HL-60/S4 (cell line): Measurements from ENCODE around the gene PGM5.

Experiments
- in situ Hi-C: fragments of 300-500 bp; cut with MboI; formaldehyde crosslinking; loops from 2 replicates; pipeline ENCODE4 v1.14.3; 2022; ENCODE audit warnings: low sequenced_read_pairs

The PGM5 gene

GRCh38 chr9:68431307-68431706 lies 74.9 kb downstream of the PGM5 start:
- in situ Hi-C loops, result no loop called here

DNA sequence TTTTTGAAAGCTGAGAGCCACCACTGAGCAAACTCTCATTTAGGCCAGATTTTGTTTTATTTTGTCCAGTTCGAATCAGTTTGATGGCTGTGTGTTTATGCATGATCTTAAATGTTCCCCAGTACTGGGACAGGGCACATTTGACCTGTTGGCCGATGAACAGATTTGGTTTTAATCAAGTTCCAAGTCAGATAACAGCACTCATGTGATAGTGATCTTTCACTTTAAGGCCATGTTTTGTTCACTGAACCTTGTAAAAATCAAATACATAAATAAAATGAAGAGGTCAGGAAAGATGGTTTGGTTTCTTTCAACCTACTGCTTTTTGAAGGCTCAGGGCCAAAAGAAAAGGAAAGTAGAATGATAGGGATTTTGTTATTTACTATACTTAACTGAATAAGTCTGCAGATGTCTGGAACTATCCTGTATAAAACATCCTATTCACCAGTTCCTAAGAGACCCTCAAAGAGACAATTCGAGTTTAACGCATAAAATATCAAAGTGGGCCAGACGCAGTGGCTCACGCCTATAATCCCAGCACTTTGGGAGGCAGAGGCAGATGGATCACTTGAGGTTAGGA lies 77.2 kb downstream of the PGM5 start:
- in situ Hi-C loops, result no loop called here

DNA sequence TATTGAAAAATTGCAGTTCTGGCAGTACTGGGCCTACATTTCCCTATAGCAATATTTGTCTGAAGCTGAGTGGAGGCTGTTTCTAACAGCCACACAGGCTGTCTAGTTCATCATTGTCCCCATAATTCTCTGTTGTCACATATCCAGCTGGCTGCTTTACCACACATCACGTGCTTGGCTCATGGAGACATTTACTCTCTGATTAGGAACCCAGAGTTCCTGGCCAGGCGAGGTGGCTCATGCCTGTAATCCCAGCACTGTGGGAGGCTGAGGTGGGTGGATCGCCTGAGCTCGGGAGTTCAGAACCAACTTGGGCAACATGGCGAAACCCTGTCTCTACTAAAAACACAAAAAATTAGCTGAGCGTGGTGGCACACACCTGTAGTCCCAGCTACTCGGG lies 81.4 kb downstream of the PGM5 start:
- in situ Hi-C loops, result no loop called here

DNA sequence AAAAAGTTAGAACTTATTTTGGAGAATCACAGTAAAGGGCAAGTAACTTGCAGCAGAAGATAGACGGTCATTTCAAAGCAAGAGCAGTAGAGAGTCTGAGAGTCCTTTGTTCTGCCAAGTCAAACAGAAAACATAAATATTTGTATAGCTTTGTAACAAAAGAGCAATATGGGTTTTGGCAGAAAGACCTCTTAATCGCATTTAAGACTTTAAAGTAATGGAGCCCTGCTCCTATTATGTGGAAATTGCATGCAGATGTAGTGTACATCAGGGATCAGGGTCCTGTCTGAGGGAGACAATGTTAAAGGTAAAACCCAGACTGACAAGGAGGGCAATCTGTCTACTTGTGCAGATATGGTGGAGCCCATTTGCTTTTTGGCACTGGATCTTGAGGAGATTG lies 87.2 kb downstream of the PGM5 start:
- in situ Hi-C loops, result no loop called here

DNA sequence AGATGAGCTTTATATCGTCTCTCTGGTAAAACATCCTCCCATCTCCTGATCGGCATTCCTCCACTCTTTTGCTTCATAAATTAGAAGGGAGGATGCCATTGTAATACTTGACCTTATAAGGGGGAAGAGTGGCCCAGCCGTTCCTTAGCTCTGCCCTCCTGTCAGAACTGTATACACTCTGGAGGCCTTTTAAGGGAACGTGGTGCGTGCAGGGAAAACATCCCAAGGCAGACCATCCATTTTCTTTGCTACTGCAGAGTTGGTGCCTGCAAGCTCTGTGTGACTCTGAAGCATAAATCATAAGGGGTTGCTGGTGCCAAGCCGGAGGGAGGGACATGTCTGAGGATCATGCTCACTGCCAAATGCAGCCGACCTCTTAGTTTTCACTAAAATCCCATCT lies 90.4 kb downstream of the PGM5 start:
- in situ Hi-C loops, result no loop called here

GRCh38 chr9:68447611-68448010 lies 91.2 kb downstream of the PGM5 start:
- in situ Hi-C loops, result no loop called here

DNA sequence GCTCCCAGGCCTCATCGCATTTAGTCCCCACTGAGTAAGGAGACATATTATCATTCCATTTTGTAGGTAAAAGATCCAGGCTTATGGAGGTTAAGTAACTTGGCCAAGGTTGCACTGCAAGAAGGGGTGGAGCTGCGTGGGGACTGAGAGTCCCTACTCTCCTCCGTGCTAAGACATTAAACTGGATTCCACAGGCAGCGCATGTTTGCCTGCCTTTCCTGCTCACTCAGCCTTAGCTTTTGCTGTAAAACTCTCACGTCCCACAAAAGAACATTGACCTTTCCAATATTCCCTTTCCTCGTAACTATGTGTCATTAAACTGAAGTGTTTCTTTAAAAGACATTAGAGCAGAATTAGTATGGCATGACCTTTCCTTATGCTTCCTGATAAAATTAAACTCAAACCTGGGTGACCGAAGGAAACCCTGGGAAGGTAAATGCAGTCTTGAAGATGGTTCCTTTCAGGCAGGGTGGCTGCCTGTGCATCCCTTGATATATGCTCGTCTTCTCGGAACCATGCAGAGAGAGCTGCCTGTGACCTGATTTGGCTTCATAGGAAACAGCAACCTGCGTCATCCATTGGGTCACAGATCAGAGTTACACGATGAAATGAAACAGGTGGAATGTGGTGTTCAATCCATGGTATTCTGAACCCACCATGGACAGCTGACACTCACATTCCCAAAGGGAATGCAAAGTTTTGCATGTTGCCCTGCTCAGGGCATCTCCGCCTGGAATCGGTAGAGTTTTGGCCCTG lies 98.3 kb downstream of the PGM5 start:
- in situ Hi-C loops, result no loop called here

DNA sequence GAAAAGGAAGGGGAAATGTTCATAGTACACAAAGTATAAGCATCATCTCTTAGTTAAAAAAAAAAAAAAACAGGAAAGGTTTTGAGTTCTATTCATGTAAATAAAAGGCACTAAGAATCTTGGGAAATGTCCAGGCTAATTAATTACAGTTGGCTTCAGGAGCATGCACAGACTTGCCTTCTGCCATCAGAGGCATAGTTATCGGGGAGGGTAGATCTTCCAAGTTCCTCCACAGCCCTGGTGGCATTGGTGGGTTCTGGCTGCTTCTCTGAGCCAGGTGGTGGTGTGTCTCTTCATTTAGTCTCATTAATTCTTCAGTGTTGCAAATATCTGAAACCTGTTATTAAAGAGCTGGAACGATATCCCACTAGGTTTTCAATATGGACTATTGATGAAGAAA lies 99.0 kb downstream of the PGM5 start:
- in situ Hi-C loops, result no loop called here

DNA sequence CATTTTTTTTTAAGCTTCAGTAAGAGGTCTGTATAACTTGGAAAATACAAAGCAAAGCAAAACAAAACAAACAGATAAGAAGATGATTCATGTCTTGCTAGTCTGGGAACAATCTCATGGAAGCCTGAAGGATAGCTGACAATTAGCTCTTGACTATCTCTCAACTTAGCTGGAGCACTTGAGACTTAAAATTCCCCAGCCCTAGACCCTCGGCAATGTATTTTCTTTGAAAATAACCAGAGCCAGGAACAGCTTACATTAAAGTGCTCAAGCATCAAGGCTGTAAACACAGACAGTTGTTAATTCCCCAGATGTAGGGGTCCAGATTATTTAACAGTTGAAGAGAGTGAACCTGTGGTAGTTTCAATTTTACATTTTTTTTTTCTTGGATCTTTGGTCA lies 101.4 kb downstream of the PGM5 start:
- in situ Hi-C loops, result no loop called here

- in situ Hi-C loops, result no loop called here
These were observed 102.5 kb downstream of the PGM5 start for GRCh38 chr9:68458918-68459317.

GRCh38 chr9:68462105-68462775 lies 105.8 kb downstream of the PGM5 start:
- in situ Hi-C loops, result no loop called here

DNA sequence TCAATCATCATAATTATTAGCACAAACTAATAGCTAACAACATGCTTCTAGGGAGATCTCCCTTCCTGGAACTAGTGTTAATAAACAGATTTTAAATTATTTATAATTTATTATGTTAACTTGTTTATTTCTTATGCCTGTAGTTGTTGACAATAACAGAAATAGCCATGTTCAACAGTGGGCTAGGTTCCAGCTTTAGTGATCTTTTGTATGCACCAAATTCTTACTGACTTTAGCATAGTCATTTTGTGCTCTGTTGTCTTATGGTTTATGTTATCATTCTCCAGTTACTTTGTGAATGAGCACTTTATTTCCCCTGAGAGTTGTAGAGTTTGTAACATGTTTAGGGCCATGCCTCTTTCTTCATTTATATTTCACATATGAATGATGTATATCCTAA lies 113.7 kb downstream of the PGM5 start:
- in situ Hi-C loops, result no loop called here

- in situ Hi-C loops, result no loop called here
These were observed 114.2 kb downstream of the PGM5 start for GRCh38 chr9:68470634-68471033.

DNA sequence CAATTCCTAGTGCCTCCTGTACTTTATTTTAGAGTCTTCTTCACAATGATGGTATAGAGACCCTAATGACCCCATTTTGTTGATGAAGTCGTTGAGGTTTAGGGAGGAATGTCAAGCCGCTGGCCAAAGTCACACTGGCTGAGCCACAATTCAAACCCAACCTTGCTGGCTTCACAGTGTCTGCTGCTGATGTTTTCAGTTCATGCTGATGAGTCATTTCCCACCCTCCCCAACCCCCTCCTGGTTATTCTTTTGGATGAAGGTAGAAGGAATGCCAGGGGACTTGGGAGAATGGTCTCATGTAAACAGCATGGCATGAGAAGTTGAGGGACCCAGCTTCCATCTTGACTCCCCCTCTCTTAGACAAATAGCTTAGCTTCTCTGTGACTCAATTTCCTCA lies 115.7 kb downstream of the PGM5 start:
- in situ Hi-C loops, result no loop called here

GRCh38 chr9:68473790-68474189 lies 117.4 kb downstream of the PGM5 start:
- in situ Hi-C loops, result no loop called here

GRCh38 chr9:68476422-68476821 lies 120.0 kb downstream of the PGM5 start:
- in situ Hi-C loops, result no loop called here

GRCh38 chr9:68476847-68477246 lies 120.4 kb downstream of the PGM5 start:
- in situ Hi-C loops, result no loop called here

GRCh38 chr9:68480807-68481206 lies 124.4 kb downstream of the PGM5 start:
- in situ Hi-C loops, result no loop called here

GRCh38 chr9:68482548-68482947 lies 126.1 kb downstream of the PGM5 start:
- in situ Hi-C loops, result no loop called here

DNA sequence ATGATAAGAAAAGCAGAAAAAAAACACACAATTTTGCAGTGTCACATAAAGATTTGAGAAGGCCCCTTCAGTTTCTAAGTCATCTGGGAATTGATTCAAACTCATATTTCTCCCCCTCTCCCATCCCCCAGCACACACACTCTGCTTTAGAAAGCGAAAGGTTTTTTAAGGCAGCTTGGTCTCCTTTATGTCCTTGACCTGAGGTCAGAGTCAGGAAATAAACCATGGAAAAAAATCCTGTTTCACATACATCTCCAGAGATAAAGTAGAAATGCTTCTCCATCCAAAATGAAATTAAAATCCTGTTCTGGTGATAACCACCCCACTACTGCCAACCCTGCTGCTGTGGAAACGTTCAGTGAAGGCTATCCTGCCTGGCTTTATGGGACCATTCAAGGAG lies 131.7 kb downstream of the PGM5 start:
- in situ Hi-C loops, result no loop called here

GRCh38 chr9:68489646-68490045 lies 133.2 kb downstream of the PGM5 start:
- in situ Hi-C loops, result no loop called here

- in situ Hi-C loops, result no loop called here
These were observed 136.4 kb downstream of the PGM5 start for GRCh38 chr9:68492806-68493205.
